Measurements from ENCODE around the gene ADARB1.

GRCh38 chr21:45100866-45101265 lies 26.5 kb downstream of the ADARB1 start:
- no peak for TF ChIP-seq POLR2A (IDR thresholded peaks at IDR 0.05; ENCODE audit: low read depth, low read length)
- no peak for TF ChIP-seq CTCF (conservative IDR thresholded peaks at IDR 0.05; ENCODE audit: low read depth, low read length)
- no peak for TF ChIP-seq MAZ (IDR thresholded peaks at IDR 0.05; ENCODE audit: borderline replicate concordance, low read depth, low read length)

All from IMR-90 (cell line).